Stimulated activated CD4-positive, alpha-beta T cell treated with anti-CD3 and anti-CD28 coated beads, Interleukin-1b, Interleukin-23, amount 100 ng/mL, for 1 hour (primary cell): ENCODE results near the gene FBXL7.

Experiments
- DNase-seq, 2 donors: peaks; one replicate each; pipeline ENCODE4 v3.0.0-alpha.2; 2020; ENCODE audit warnings: low read depth in 2 of 2

The FBXL7 gene

DNA sequence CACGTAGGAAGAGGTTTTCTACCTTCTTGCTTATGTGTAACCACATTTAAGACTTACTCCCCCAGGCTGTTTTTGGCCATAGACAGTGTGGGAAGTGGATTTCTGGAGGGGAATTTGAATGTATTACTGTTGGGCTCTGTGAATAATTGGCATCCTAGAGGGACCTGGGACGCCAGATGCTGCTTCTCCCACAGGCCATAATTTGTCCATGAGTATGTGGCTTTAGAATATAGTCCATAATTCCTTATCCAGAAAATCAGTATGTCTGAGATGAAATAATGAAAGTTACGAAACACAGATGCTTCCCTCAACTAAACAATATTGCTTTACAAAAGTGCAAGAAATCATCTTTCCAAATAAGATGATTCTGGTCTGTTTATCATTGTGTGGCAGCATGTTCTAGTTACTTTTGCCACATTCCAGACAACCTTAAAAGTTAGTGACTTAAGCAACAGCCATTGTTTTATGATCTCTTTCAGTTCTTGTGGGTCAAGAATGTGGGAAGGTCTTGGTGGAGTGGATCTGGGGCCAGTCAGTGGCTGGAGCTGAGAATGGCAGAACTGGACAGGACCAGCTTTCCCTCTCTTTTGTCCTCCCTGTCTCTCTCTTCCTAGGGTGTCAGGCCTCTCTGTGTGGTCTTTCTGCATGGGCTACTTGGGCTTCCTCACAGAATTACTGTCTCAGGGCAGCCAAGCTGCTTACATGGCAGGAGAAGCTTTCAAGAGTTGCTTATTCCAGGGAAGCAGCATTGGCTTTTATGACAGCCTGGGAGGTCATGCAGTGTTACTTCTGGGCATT, 79.4 kb downstream of the FBXL7 start:
- no peak for DNase-seq

DNA sequence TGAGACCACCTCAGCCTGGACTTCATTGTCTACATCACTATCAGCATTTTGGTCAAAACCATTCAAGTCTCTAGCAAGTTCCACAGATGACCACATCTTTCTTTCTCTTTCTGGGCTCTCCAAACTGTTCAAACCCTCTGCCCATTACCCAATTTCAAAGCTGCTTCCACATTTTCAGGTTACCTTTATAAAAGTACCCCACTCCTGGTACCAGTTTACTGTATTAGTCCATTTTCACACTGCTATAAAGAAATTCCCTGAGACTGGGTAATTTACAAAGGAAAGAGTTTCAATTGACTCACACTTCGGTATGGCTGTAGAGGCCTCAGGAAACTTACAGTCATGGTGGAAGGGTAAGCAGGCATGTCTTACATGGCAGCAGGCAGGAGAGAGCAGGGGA, 84.5 kb downstream of the FBXL7 start:
- no peak for DNase-seq

DNA sequence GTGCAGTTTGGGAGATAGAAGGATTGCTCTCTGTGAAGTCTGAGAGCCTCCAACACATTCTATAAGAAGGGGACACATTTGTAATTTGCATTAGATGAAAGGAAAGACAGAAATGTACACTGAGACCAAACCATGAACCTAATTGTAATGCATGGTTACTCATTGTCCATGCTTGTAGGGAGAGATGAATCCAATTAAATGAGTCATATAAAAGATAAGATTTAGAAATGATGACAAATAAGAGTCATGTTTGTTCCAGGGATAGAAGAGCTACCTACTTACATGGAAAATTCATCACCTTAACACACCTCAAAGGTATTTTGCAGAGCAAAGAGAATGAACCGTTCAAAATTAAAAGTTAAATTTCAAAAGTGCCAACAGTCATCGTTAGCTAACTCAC, 85.1 kb downstream of the FBXL7 start:
- no peak for DNase-seq

- DNase-seq, result no peak
Observed at GRCh38 chr5:15585841-15586591, 86.0 kb downstream of the FBXL7 start.

DNA sequence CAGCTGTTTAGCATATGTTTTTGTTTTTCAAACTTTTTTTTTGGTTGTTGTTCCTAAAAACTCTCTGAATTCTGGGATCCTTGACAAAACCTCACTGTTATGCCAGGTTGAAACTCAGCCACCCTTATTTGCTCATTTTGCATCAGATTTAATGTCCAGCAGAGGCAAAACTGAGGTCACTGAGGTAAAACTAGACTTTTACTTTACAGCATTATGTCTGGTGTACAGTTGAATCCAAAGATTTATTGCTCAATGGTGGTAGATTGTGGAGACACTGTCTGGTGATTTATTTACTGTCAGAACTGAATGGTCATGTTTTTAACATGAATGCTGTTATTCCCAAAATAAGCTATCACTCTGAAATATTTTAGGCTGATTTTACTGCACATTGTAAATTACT, 87.9 kb downstream of the FBXL7 start:
- no peak for DNase-seq

DNA sequence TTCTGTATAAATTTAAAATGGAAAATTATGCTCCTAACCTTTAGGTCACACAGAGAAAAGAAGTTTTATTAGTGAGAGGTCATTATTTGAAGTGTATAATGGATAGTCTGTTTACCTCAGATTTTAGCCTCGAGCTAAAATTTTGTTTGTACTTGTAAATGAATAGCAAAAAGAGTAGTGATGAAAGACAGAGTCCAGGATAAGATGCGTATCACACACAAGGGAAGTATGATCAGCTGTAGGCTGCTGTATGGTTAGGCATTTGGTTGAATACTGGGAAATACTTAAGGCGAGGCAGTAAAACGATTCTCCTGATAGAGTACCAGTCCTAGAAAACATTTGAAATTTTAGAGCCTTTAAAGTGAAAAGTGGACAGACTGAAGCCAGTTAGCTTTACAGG, 92.7 kb downstream of the FBXL7 start:
- no peak for DNase-seq

DNA sequence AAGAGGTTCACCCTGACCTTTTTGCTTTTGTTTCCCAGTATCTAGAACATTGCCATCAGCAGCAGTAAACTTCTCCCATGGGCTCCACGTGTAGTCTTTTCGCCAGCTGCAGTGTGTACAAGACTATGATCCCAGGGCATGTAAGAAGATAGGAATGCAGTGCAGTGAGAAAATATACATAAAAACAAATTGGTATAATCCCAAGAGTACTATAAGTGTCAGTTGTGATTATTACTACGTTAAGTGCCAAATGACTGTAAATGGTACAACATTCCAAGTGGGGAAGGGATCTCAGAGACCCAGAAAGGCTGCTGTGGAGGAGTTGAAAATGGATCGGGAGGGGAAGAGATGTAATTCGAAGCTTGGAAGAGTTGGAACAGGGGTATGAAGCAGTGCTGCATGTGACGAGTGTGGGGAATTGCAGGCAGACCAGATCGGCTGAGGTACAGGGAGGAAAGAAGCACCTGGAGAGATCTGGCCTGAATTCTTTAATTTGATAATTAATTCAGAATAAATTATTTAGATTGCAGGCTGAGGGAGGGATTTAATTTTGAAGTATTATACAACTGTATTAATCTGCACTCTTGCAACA, 95.1 kb downstream of the FBXL7 start:
- no peak for DNase-seq

DNA sequence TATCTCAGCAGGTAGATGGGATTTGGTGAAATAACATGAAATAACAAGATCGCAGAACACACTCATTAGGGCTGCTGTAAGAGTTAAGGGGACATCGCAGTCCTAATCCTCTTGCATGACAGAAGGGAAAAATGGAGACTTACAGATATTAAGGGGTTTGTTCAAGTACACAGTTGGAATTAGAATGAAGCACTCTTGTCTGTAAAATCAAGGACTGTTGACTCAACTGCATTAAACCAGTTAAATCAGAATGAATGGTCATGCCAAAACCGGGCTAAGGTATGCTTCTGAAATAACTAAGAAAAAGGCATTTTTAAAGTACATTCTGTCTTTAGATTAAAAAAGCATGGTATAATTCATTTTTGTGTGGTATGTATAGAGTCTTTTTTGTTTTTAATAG, 95.9 kb downstream of the FBXL7 start:
- no peak for DNase-seq

GRCh38 chr5:15596936-15597335, 97.0 kb downstream of the FBXL7 start:
- DNase-seq, result no peak

GRCh38 chr5:15597804-15598203, 97.8 kb downstream of the FBXL7 start:
- DNase-seq, result no peak

DNA sequence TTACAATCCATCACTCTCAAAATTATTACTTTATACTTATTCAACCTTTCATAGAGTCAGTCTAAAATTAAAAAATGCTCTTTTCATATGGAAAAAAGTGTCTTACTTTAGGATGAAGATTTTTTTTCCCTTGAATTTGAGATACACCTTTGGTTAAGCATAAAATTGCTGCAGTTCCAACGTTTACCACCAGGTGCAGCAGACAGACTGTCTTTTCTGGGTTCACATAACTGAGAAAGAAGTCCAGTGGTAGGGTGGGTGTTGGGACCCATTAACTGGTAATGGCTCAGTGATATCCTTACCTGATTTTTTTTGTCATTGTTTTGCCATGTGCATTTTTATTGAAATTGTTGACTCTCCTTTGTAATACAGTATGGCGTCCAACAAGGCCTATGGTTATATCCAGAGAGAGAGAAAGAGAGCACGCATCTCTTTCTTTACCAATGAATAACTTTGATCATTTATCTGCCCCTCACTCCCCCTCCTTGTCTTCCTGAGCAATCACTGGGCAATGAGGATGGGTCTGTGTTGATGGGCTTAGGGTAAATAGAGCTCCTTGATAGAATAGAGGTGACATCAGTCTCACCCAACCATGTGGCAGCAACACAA, 98.4 kb downstream of the FBXL7 start:
- DNase-seq, result no peak

- DNase-seq, result no peak
Observed at GRCh38 chr5:15600035-15600434, 100.1 kb downstream of the FBXL7 start.

DNA sequence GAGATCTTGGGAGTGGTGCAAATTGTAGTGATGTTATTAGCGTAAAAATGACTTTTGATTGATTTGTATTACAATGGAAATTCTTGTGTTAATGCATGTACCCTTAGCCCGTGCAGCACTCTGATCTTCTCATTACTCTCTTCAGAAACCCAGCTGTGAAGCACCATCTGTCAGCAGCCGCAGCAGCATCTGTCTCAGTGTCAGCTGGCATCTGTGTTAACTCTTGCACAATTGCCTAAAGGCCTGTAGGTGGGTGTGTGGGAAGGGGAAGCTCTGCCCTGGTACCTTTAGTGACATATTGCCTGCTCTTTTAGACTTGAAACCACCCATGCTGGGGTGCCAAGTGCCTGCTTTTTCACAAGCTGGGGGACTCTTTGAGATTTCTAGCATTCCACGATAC, 101.3 kb downstream of the FBXL7 start:
- no peak for DNase-seq

GRCh38 chr5:15601853-15602252, 101.9 kb downstream of the FBXL7 start:
- no peak for DNase-seq

GRCh38 chr5:15604986-15605385, 105.0 kb downstream of the FBXL7 start:
- no peak for DNase-seq

DNA sequence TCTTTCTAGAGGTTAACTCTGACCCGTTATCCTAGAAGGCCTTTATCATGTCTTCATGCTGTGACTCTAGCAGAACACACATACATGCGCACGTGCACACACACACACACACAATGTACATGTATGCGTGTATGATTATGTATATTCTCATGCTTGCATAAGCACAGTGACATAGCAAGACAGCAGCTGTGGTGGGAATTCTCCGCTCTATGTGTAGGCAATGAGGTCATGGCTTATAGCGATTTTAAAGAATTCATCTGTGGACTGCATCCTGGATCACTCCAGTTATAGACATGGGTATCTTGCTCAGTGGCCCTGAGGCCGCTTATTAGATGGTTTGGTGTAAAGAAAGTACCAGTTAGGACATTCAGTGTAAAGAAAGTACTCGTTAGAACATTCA, 106.2 kb downstream of the FBXL7 start:
- DNase-seq, result no peak

- no peak for DNase-seq
Observed at GRCh38 chr5:15607076-15607475, 107.1 kb downstream of the FBXL7 start.

DNA sequence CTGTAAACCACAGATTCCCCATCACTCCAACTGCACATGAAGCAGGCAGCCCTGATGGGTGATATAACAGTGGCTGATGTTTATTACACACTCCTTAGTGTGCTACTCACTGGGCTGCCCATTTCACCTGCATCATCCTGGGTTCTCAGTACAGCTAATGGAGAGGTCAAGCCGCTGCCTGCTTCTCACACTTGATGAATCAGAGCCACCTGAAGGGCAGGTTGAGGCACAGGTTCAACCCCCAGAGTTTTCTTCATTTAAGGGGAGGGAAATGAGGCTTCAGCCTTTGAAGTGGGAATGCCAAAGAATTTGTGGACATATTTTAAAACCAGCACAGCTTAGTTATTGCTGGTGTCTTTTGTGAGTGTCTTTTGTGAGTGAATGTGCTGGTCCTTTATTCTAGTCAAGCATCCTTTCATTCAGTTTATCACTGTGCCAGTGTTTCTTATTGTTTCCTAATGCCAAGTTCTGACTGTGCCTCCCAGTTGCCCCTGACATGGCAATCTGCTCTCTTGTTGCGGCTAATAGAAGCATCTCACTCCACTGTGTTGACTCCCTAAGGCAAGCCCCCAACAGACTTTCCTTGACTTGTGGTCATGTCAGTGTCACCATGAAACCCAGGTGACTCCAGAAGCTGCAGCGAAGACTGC, 109.2 kb downstream of the FBXL7 start:
- no peak for DNase-seq

- DNase-seq, result no peak
Observed at GRCh38 chr5:15610216-15610615, 110.2 kb downstream of the FBXL7 start.

- DNase-seq, result no peak
Observed at GRCh38 chr5:15611008-15611407, 111.0 kb downstream of the FBXL7 start.

DNA sequence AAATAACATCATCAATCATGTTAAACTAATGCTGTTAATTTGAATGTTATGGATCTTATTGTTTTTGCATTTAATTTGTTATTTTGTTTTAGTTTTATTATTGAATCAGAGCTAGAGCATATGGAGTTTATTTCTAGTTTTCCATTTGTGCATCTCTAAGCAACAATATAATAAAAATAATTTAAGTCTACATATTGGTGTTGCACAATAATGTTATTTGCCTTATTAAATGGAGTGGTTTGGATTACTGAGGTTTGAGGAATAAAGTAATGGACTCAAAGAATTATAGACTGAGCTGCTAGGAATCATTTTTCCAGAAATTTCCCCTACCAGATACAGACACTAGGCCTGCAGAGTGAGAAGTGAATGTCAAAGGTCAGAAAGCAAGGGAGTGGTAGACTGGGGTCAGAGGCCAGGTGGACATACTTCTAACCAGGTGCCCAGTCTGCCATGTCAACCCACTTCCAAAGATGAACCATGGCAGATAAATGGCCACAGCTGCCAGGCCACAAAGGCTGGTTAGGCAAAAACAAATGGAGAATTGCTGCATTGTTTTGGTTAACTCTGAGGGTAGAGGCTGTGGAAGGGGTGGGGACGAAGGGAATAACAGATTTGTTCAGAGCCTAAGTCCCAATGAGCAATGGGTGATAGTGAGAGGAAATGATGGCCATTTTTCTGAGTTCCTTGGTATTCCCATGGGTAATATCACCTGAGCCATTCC, 113.1 kb downstream of the FBXL7 start:
- DNase-seq, result no peak
